Dedifferentiated amniotic fluid mesenchymal stem cell (primary cell): ENCODE data around the gene HEATR5A.
"Not testable (repeated sequence)": the region's sequence is repeated elsewhere in the genome, so short reads cannot be mapped to it uniquely, and the experiment has no call there.

Source experiments
- DNase-seq: peaks from one replicate; pipeline ENCODE4 v3.0.0-alpha.2; 2016; ENCODE audit errors: extremely low spot score

HEATR5A gene

GRCh38 chr14:31420319-31421111, at the start of gene HEATR5A:
TSS of gene HEATR5A (minus strand) at chr14:31420550. CDS start at chr14:31402975, 17,575 bp downstream.
- DNase-seq: peak; percentile 89

- no peak for DNase-seq
Measured at GRCh38 chr14:31466554-31466953, 46.2 kb upstream of the HEATR5A start.

GRCh38 chr14:31465111-31465510, 44.8 kb upstream of the HEATR5A start:
- peak; percentile 93 for DNase-seq

GRCh38 chr14:31462450-31462849, 42.1 kb upstream of the HEATR5A start:
- DNase-seq: not testable (repeated sequence)

GRCh38 chr14:31461545-31461944, 41.2 kb upstream of the HEATR5A start:
- DNase-seq: no peak

GRCh38 chr14:31457665-31458659, 37.6 kb upstream of the HEATR5A start:
- DNase-seq: no peak

- peak; percentile 94 for DNase-seq
Measured at GRCh38 chr14:31456841-31457664, 36.7 kb upstream of the HEATR5A start, which contains the start of gene DTD2. TSS of gene DTD2 (minus strand) at chr14:31457506. CDS start at chr14:31457393, 113 bp downstream.

GRCh38 chr14:31449971-31450610, 29.7 kb upstream of the HEATR5A start:
- DNase-seq: peak; percentile 61

- no peak for DNase-seq
Measured at GRCh38 chr14:31449136-31449535, 28.8 kb upstream of the HEATR5A start.

- DNase-seq: no peak
Measured at GRCh38 chr14:31445703-31446102, 25.4 kb upstream of the HEATR5A start.

- DNase-seq: no peak
Measured at GRCh38 chr14:31442284-31442683, 21.9 kb upstream of the HEATR5A start.

GRCh38 chr14:31441273-31442111, 21.1 kb upstream of the HEATR5A start:
- DNase-seq: peak; percentile 70

GRCh38 chr14:31440280-31440679, 19.9 kb upstream of the HEATR5A start:
- DNase-seq: no peak

GRCh38 chr14:31439561-31439960, 19.2 kb upstream of the HEATR5A start:
- no peak for DNase-seq

GRCh38 chr14:31437045-31437691, 16.8 kb upstream of the HEATR5A start:
- not testable (repeated sequence) for DNase-seq

GRCh38 chr14:31435276-31435675, 14.9 kb upstream of the HEATR5A start:
- peak; percentile 65 for DNase-seq

GRCh38 chr14:31430634-31431264, 10.4 kb upstream of the HEATR5A start:
- DNase-seq: no peak

- no peak for DNase-seq
Measured at GRCh38 chr14:31429791-31430190, 9.4 kb upstream of the HEATR5A start.

- DNase-seq: no peak
Measured at GRCh38 chr14:31428011-31428410, 7.7 kb upstream of the HEATR5A start.
